Erythroblast (primary cell): ENCODE results near the gene SCARB1.
A peak's percentile ranks its signal among the peaks of the same experiment; 100 is the strongest.

ENCODE experiments used
- DNase-seq, 2 experiments: peaks; one replicate each; lab custom pipeline; 2025; lab: John Stamatoyannopoulos, UW
- GATA1 ChIP-seq: IDR thresholded peaks from 2 replicates; pipeline ENCODE4 v1.6.1; 2011; ENCODE audit warnings: low read depth, mild to moderate bottlenecking, control low read depth, low read length, moderate library complexity
- POLR2A ChIP-seq: IDR thresholded peaks from 2 replicates; pipeline ENCODE4 v1.6.1; 2011; ENCODE audit warnings: mild to moderate bottlenecking, low read length

The SCARB1 gene

GRCh38 chr12:124805876-124806668 is 57.6 kb downstream of the SCARB1 start:
- TF ChIP-seq GATA1 (no peak), POLR2A (no peak)
- no peak for DNase-seq

- TF ChIP-seq GATA1 (no peak), POLR2A (no peak)
- DNase-seq: no peak
Measured at GRCh38 chr12:124805050-124805449, 58.6 kb downstream of the SCARB1 start.

- DNase-seq: peak; percentile 24 to 47
- TF ChIP-seq POLR2A (no peak), GATA1 (no peak)
Measured at GRCh38 chr12:124804011-124804621, 59.5 kb downstream of the SCARB1 start.

GRCh38 chr12:124802361-124802760 is 61.3 kb downstream of the SCARB1 start:
- DNase-seq: no peak
- TF ChIP-seq POLR2A: no peak
- no peak for TF ChIP-seq GATA1

- TF ChIP-seq POLR2A: no peak
- DNase-seq: no peak
Measured at GRCh38 chr12:124800506-124800905, 63.2 kb downstream of the SCARB1 start.

GRCh38 chr12:124797321-124797720 is 66.3 kb downstream of the SCARB1 start:
- no peak for TF ChIP-seq POLR2A
- no peak for TF ChIP-seq GATA1
- DNase-seq: no peak

- no peak for TF ChIP-seq POLR2A
- DNase-seq: no peak
Measured at GRCh38 chr12:124796303-124796960, 67.2 kb downstream of the SCARB1 start.

- TF ChIP-seq GATA1: no peak
- no peak for TF ChIP-seq POLR2A
- DNase-seq: no peak
Measured at GRCh38 chr12:124795081-124795948, 68.3 kb downstream of the SCARB1 start.

GRCh38 chr12:124792961-124793441 is 70.7 kb downstream of the SCARB1 start:
- no peak for DNase-seq
- TF ChIP-seq POLR2A (no peak), GATA1 (no peak)

GRCh38 chr12:124792156-124792555 is 71.5 kb downstream of the SCARB1 start:
- no peak for DNase-seq
- TF ChIP-seq GATA1 (no peak), POLR2A (no peak)

GRCh38 chr12:124790650-124791400 is 72.8 kb downstream of the SCARB1 start:
- TF ChIP-seq GATA1 (no peak), POLR2A (no peak)

GRCh38 chr12:124788936-124789555 is 74.6 kb downstream of the SCARB1 start:
- no peak for DNase-seq
- TF ChIP-seq GATA1: no peak

More at GRCh38 chr12:124790650-124791400, 72.8 kb downstream of the SCARB1 start:
- DNase-seq: no peak
